ENCODE results near the gene GBF1.

The GBF1 gene

GRCh38 chr10:102409604-102410428, 164.5 kb downstream of the GBF1 start:
- DNase-seq (ENCODE audit: low read depth in 3 of 3) = no peak

GRCh38 chr10:102410429-102411073, 165.2 kb downstream of the GBF1 start:
- peak in 1 of 3 donors; percentile 46 for DNase-seq (ENCODE audit: low read depth in 3 of 3)

GRCh38 chr10:102411341-102412255, 166.3 kb downstream of the GBF1 start:
- DNase-seq (ENCODE audit: low read depth in 3 of 3) = no peak

GRCh38 chr10:102412293-102412692, 167.0 kb downstream of the GBF1 start:
- no peak for DNase-seq (ENCODE audit: low read depth in 3 of 3)

DNA sequence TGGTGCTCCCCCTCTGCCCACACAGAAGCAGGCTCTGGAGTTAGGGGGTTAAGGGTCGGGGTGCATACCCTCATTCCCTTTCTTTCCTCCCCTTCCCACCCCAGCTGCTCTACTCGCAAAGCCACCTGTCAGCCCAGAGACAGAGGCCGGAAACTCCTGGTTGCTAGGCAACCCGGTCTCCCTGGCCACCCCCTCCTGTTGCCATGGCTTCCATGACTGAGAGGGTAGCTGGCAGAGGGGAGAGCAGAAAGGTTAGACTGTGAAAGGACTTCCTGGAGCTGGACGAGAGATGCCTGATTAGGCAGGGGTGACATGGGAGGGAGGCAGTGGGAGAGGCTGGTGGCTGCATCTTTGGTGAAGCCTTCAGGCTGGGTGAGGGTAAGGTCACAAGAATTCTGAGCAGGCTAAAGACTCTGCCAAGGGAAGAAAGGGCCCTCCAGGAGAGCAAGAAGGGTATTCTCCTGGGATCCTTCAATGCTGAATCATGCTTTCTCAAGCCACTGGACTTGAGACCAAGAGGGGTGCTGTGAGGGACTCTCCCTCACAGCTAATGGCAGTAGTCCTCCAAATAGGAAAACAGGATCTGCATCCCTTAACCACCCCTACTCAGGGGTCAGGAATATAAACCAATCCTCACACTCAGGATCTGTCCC, 167.8 kb downstream of the GBF1 start:
- no peak for DNase-seq (ENCODE audit: low read depth in 3 of 3)

GRCh38 chr10:102413806-102414561, 168.7 kb downstream of the GBF1 start:
- DNase-seq (ENCODE audit: low read depth in 3 of 3) = no peak

DNA sequence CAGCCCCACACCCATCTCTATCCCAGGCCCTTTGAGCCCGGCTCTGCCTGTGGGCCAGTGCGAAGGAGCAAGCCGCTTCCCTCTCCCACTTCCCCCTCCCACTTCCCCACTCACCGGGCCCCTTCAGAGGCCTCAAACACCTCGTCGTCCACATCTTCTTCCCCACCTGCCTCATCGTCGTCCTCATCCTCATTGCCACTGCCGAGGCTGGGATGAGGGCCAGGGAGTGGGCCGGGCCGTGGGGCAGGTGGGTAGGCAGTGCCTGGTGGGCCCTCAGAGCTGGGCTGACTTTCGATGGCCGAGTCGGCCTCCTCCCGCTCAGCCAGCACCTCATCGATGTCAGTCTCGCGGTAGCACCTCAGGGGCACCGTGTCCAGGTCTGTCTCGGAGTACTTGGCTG, 169.4 kb downstream of the GBF1 start:
- DNase-seq (ENCODE audit: low read depth in 3 of 3) = no peak

DNA sequence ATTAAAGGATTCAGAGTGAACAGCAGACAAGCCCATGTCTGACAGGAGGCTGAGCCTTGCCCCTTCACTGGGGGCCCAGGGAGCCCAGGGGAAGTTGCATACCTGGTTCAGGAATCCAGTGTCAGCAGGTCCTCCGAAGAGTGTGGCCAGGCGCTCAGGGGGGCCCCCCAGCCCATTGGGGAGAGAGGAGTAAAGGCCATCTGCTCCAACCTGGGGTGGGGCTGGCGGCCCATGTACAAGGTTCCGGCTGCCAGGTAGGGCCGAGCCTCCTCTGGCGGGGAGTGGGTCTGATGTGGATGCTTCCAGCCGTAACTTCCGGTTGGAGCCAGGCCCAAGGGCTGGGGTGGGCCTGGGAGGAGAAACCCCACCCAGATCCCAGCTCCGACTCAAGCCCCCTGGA, 171.0 kb downstream of the GBF1 start:
- DNase-seq (ENCODE audit: low read depth in 3 of 3) = no peak

DNA sequence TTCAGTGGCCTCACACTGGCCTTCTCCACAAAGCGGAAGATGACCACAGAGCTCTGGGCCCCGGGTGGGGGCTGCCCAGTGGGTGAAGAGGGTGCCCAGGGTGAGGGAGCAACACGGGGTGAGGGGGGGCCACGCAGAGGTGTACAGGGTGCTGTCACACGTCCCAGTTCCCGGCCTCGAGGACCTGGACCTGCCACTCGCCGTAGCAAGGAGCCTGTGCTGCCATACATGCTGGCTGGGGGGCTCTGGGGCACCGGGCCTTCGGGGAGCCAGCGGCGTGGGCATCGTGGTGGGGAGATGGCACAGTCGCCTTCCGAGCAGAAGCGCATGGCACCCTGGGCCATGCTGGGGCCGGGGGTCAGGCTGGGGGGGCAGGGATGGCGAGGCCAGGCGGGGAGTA, 171.4 kb downstream of the GBF1 start:
- no peak for DNase-seq (ENCODE audit: low read depth in 3 of 3)

DNA sequence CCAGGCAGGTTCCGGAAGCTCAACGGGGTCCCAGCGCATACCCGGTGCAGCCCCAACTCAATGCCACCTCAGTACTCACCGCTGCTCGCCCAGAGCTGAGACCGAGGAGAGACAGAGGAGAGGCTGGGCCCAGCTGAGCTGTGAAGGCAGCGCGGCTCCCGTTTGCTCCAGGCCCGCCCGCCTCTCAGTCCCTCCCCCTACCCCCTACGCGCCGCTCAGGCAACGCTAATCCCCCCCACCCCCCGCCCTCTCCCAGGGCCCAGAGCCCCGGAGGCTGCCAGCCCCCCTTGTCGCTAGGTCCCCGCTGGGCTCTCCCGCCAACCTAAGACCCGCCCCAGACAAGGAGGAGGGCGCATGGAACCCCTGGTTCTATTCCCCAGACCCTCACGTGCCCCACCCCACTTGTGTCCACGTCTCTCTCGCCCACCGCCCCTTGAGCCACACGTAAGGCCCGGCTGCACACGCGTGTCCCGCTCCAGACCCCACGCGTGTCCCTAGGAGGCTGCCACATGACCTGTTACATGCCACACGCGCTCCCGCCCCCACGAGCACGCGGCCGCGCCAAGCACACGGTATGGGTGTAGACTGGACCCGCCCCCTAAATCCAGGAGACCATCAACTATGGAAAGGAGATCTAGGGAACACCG, 173.4 kb downstream of the GBF1 start, which contains the start of gene PSD:
Gene PSD, minus strand, starts transcription at position 164 of the 647 bp plus-strand sequence. CDS start 1,747 bp downstream, outside the sequence.
- DNase-seq (ENCODE audit: low read depth in 3 of 3) = no peak

DNA sequence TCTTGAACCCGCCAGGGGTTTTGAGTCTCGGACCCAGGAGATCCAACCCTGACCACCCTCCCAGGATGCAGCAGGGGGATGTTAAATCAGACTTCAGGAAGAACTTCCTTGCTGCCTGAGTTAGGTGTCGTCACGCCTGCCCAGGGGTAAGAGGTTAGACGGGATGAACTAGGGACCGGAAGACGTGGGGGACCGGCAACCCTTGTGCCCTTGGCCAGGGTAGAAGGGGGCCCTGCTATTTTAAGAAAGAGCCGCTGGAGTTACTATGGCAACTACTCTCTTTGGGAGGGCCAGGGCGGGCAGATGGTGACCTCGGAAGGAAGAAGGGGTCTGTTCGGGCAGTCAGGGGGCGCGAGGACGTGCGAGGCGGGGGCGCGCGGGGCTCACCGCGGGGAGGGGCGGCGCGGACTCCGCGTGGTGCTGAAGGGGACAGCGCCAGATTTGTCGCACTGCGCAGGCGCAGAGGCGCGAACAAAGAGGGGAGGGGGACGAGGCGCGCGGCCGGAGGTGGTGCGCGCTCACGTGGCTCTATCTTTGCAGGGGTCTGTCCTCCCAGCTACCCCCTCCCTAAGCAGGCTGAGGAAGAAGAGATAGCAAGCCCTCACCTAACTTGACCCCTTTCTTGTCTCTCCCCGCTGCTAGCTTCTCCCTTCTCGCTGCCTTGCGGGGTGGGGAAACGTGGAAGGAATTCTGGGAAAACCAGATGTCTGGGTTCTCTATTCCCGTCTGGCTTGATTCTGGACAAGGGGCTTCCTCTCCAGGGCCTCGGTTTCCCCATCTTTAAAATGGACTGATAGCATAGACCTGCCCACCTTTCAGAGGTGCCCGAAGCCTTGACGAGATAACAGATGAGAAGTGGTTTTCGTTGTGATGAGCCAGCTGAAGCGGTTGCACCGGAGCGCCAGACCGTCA, 174.2 kb downstream of the GBF1 start:
- peak in 1 of 3 donors; percentile 52 for DNase-seq (ENCODE audit: low read depth in 3 of 3)

DNA sequence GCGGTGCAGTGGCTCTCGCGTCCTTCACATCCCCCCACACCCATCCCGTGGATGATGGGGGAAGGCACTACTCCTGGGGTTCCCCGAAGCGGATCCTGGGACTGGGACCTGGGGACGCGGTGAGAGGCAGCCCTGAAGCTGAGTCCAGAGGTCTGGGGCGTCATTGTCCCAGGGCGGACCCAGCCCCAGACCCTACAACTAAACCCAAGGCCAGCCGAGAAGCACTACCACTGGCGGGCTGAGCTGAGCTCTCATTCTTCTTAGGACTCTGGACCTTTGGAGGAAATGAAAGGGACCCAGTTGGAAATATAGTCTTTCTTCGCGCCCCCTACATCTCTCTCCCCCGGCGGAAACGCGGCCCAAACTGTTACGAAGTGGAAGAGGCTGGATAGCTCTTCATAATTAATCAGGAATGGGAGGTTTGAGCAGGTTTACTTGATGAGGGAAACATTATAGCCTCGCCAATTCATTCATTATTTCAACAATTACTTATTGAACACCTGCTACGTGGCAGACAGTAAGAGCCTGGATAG, 174.9 kb downstream of the GBF1 start:
- DNase-seq (ENCODE audit: low read depth in 3 of 3) = no peak

DNA sequence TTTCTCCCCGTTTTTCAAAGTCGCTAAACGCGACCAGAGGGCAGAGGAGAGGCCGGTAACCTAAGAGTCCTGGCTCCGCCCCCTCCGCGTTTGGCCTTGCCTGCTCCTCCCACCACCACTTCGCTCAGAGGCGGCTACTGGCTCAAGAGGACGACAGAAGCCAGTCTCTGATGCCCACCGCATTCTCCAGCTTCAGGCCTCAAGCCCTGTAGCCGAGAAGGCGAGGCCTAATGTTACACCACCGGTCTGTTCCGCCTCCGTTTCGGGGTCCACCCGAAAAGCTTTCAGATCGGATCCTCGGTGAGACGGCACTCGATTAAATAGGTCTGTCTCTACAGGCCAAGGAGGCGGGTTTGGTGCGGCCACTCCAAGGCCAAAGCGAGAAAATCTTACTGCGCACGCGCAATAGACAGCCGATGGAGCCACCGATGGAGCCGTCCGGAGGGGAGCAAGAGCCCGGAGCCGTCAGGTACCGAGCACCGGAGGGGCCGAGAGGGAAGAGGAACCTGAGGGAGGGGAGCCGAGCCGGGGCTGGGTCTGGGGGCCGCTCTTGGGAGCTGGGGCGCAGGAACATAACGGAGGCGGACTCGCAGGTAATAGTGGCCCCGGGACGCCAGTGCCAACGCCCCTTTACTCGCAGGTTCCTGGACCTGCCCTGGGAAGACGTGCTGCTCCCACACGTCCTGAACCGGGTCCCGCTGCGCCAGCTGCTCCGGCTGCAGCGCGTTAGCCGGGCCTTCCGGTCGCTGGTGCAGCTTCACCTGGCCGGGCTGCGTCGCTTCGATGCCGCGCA, 175.6 kb downstream of the GBF1 start, which contains the start of gene FBXL15:
Gene FBXL15, plus strand, starts transcription at position 123 of the 793 bp plus-strand sequence. Its CDS starts 294 bp downstream, at position 417.
- peak; percentile 94 to 99 (median 96) for DNase-seq (ENCODE audit: low read depth in 3 of 3)

- DNase-seq (ENCODE audit: low read depth in 3 of 3) = no peak
Measured at GRCh38 chr10:102421507-102421756, 176.1 kb downstream of the GBF1 start.

- no peak for DNase-seq (ENCODE audit: low read depth in 3 of 3)
Measured at GRCh38 chr10:102421757-102422512, 176.6 kb downstream of the GBF1 start.

- no peak for DNase-seq (ENCODE audit: low read depth in 3 of 3)
Measured at GRCh38 chr10:102422545-102423129, 177.3 kb downstream of the GBF1 start.

DNA sequence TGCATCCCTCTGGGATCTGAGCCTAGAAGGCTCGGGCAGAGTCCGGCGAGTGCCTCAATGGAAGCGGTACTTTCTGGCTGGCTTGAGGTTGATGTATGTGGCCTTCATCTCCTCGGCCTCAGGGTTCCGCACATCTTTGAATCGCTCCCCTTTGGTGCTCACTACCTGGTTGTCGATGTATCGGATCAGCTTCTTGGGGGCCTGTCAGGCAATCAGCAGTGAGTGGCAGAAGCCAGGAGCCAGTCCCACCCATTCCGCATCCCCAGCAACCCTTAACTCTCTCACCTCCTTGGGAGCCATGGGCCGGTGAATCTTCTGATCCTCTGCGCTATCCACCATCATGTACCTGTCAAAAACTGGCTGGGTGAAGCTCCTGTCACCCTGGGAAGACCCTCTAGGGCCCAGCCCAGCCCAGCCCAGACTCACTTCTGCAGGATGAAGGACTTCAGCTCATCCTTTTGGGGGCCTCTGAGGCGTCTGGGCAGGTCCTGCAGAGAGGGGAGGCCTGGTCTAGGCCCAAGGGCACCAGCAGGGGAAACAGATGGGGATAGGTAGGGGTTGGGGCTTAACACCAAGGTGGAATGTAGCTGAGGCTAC, 178.1 kb downstream of the GBF1 start:
- DNase-seq (ENCODE audit: low read depth in 3 of 3) = no peak
